NK-92 (cell line): ENCODE results near the gene KIAA1671.

Source experiments
- DNase-seq: peaks from one replicate; lab custom pipeline; 2025; ENCODE audit not compliant: unreplicated experiment; lab: John Stamatoyannopoulos, UW

The KIAA1671 gene

GRCh38 chr22:25109878-25110595 lies 157.5 kb downstream of the KIAA1671 start:
- no peak for DNase-seq

DNA sequence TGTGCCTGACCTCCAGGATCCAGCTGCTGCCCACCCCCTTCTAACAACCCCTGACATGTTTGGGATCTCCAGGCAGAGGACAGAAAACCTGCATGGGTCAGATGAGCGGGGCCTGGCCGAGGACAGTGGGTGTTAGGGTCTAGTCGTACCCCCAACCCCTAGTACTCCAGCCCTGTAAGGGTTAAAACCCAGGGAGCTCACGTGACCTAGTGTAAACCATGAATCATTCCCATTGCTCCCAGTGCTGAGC lies 158.0 kb downstream of the KIAA1671 start:
- DNase-seq, result no peak

GRCh38 chr22:25110846-25111578 lies 158.5 kb downstream of the KIAA1671 start:
- DNase-seq, result no peak

GRCh38 chr22:25111579-25112517 lies 159.3 kb downstream of the KIAA1671 start:
- no peak for DNase-seq

- no peak for DNase-seq
Measured at GRCh38 chr22:25112538-25113253, 160.2 kb downstream of the KIAA1671 start.

- DNase-seq, result no peak
Measured at GRCh38 chr22:25113316-25113721, 160.8 kb downstream of the KIAA1671 start.

GRCh38 chr22:25114369-25115362 lies 162.2 kb downstream of the KIAA1671 start:
- no peak for DNase-seq

DNA sequence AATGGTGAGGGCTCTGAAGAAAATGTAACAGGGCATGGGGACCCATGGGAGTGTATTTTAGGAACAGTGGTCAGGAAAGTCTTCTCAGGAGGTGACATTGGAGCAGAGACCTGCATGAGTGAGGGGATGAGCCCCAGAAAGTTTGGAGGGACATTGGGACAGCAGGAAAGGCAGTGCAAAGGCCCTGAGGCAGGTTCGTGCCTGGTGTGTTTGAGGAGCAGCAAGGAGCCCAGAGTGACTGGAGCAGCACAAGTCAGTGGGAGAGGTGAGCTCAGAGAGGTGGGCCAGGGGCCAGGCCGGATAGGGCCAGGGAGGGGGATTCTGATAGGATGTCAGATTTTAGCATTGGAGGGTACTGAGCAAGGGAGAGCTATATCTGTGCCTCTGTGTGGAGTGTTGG lies 167.1 kb downstream of the KIAA1671 start:
- DNase-seq, result no peak

GRCh38 chr22:25120093-25120561 lies 167.6 kb downstream of the KIAA1671 start:
- DNase-seq, result no peak

DNA sequence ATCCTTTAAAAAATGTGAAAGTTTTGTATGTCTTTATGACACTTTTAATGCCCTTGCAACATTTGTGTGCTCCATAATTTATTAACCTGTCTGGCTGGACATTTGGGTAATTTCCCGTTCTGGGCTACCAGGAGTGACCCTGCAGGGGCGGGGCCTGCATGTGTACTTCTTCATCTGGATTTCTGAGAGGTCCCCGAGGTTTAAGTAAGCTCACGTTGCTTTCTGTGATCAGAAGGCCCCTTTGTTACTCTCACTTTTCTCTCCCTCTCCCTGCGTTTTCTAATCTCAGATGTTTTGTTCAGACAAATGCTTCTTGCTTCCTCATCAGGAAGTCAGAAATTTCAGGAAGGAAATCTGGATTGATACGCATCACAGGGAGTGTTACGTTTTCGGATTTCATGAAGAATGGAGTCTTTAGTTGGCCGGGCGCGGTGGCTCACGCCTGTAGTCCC lies 168.3 kb downstream of the KIAA1671 start:
- no peak for DNase-seq

GRCh38 chr22:25122136-25122764 lies 169.7 kb downstream of the KIAA1671 start:
- no peak for DNase-seq

GRCh38 chr22:25123677-25124076 lies 171.2 kb downstream of the KIAA1671 start:
- DNase-seq, result no peak

DNA sequence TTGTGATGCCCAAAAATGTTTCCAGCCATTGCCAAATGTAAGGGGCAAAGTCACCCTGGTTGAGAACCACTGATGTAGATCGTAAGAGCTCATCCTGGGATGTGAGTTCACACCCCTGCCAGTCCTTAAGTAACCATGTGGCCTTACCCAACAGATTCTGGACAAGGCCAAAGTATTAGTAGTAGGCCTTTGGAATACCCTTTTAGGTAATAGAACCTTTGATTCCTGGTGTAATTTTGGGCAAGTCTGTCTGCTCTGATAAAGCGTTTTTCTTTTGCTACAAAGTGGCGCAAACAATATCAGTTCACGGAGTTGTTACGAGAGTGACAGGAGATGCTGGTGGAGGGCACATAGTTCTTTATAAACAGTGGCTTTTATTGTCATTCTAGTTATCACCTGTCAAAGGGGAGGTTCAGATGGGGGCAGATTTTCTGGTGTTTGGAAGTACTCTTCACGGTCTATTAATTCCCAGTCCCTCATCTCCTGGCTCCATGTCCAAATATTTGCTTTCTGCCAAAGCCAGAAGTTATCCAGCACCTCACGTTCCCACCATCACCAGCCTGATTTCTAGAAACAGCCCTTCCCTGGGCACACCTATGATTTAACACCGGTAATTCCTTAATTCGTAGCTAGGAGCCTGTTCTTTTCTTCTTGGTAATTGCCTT lies 173.3 kb downstream of the KIAA1671 start:
- no peak for DNase-seq

DNA sequence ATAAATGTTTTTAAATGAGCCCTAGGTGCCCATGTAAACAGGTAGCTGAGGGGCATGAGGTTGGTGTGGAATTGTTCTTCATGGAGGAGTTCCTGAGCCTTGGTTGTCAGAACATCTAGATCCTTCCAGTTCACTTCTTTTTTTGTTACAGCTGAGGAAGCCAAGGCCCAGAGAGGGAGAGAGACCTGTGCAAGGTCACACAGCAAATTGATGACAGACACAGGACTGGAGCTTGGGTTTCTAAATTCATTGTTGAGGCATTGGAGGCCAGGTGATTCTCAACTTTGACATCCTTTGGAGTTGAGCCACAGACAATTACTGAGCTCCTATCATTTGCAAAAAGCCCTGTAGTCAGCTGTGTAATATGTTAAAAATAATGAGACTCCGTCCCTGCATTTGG lies 174.0 kb downstream of the KIAA1671 start:
- DNase-seq, result no peak

DNA sequence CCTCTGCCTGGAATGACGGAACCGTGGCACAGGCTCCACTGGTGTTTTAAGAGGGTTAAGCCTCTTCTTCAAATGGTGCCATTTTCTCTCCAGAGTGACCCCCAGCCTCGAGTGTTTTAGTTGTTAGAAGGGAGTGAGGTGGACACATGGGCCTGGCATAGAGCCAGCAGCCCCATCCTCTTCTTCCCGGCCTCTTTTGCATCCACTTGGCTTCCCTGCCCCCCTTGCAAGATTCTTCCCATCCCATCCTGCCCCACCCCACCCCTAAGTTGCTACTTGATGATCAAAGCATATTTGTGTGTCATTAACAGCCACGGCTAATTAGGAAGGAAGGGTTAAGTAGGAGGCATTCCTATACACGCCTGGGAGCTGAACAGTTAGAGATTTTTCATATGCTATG lies 174.8 kb downstream of the KIAA1671 start:
- no peak for DNase-seq

GRCh38 chr22:25130462-25130861 lies 177.9 kb downstream of the KIAA1671 start:
- DNase-seq, result no peak

GRCh38 chr22:25131198-25131887 lies 178.8 kb downstream of the KIAA1671 start:
- no peak for DNase-seq

GRCh38 chr22:25134028-25134427 lies 181.5 kb downstream of the KIAA1671 start:
- no peak for DNase-seq
